CD4-positive, alpha-beta T cell treated with Interleukin-10 for 1 hour (primary cell): ENCODE results near the gene DPH2.

ENCODE experiments used
- DNase-seq: peaks from one replicate; pipeline ENCODE4 v3.0.0-alpha.2; 2020

Gene DPH2

DNA sequence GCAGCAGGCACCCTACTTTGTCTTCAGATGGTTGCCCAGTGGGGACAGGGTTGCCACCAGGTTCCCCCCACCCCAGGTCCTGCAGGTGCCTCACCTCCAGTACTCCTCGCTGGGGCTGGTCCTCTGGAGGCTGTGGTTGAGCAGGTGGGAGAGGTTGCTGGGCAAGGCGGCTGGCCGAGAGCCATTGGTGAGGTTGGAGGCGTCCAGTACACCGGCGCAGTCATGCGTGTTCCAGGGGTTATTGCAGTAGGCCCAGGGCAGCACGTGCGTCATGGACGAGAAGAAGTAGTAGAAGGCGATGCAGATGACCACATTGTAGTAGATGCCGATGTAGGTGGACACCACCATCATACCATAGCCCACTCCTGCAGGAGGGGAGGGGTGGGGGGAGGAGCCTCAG is 38.4 kb downstream of the DPH2 start:
- no peak for DNase-seq

GRCh38 chr1:44010935-44011471 is 41.2 kb downstream of the DPH2 start:
- DNase-seq = no peak

GRCh38 chr1:44012404-44012803 is 42.6 kb downstream of the DPH2 start:
- DNase-seq = no peak

GRCh38 chr1:44012941-44013609 is 43.3 kb downstream of the DPH2 start:
- no peak for DNase-seq

DNA sequence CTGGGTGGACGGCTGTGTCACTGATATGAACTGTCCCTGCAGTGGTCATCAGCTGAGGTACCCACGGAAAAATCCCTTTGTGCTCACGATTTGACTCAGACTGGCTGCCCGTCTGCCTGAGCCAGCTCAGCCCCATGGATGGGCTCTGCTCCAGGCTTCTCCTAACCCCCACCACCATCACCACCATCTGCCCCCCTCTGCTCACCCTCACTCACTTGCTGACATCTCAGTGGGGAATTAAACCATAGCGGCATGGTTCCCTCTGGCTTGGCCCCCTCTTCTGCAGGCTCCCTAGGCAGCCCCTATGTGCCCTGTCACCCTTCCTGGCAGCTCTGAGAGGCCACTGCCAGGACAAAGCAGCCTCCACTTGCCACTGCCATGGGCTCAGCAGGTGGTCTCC is 44.1 kb downstream of the DPH2 start:
- no peak for DNase-seq

GRCh38 chr1:44014365-44015104 is 44.7 kb downstream of the DPH2 start:
- no peak for DNase-seq

DNA sequence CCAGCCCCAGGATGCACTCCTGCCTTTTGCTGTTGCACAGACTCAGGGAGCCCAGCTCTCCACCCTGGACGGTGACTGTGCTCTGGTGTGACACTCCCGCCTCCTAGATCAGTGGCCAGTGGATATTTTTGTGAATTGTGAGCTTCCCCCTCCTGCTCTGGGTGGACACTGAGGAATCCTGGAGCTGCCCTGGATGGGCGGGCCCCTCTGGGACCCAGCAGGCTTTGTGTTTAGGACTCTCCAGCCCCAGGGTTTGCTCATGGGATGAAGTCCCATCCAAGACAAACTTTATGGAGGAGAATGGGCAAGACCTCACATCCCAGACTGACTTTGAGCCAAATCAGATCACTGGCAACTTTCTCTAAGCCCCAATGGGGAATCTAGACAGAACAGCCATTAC is 45.4 kb downstream of the DPH2 start:
- DNase-seq = no peak

DNA sequence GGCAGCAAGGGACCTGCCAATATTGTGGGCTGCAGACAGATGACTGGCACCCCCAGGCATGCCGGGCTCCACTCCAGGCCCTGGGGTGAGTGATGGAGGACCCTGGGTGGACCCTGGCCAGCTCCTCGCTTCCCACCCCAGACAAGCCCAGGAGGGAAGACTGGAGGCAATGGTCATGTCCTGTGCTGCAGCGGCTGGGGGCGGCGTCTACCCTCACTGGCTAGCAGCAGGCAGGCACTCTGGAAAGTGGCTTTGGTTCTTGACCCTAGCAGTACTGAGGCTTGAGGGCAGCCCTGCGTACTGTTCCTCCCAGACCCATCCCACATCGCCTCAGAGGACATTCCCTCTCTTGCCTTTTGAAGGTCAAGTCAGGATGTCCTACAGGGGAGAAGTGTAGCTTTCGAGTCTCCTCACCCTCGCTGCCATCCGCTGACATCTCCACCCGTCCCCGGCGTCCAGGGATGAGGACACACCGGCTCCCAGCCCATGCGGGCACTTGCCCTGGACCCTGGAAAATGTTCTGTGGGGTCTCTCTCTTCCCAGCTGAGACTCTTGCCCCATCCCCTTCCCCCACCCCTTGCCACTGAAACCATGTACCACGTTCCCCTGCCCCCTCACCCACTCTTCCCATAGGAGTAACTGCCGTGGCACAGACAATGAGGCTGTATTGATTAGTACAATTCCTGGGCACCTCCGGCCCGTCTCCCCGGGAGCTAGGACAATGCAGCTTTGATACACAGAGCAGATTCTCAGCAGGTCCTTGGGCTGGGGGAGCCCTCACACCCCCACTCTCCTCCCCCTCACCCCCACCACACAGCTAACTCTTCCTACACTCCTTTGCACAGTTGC is 46.5 kb downstream of the DPH2 start:
- DNase-seq = no peak

GRCh38 chr1:44016890-44017400 is 47.1 kb downstream of the DPH2 start:
- no peak for DNase-seq

GRCh38 chr1:44019466-44019948 is 49.7 kb downstream of the DPH2 start:
- DNase-seq = no peak

DNA sequence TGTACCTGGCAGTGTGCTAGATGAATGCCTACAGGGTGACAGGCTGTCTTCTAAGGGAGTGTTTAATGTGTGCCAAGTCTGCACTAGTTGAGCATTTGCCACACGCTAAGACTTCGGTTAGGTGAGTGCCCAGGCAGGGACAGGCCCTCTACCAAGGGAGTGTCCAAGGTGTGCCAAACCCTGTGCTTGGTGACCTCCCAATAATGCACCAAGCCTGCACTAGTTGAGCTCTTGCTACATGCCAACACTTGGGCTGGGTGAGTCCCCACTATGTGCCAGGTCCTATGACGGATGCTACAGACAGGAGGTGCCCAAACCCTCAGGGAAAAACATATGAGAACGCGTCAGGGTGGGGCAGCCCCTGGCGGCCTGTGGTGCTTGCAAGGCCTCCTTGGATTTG is 50.7 kb downstream of the DPH2 start:
- no peak for DNase-seq

GRCh38 chr1:44021156-44021555 is 51.3 kb downstream of the DPH2 start:
- no peak for DNase-seq

DNA sequence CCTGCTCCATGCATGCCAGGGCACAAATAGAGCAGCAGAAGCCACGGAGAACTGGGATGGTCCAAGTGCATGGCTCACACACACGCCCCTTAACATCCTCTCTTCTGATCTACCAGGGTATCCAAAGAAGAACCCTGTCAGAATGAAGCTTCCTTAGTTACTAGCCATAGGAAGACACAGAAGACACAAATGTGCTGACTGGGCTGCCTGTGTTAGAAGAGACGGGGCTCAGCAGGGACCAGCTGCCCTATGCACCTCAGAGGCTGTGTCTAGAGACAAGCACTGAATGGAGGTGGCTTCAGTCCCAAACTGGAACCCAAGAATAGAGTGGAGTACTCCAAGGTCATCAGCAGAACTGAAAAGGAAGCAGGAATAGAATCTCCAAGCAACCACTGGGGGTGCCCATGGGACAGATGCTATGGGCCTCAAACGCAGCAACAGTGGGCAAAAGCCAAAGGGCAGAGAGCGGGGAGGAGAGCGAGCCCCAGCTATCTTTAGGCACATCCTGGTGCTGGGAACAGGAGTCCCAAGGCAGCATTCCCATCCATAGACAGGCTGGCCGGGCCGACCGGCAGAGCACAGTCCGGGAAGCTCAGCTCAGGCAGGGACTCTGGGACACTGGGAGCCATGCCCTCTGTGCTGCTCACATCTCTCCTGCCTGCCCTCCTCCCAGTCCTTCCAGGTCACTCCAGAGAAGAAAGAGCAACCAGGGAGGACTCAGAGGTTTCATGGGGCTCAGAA is 51.9 kb downstream of the DPH2 start:
- DNase-seq = no peak
